ENCODE measurements around the gene MVD.

The MVD gene

DNA sequence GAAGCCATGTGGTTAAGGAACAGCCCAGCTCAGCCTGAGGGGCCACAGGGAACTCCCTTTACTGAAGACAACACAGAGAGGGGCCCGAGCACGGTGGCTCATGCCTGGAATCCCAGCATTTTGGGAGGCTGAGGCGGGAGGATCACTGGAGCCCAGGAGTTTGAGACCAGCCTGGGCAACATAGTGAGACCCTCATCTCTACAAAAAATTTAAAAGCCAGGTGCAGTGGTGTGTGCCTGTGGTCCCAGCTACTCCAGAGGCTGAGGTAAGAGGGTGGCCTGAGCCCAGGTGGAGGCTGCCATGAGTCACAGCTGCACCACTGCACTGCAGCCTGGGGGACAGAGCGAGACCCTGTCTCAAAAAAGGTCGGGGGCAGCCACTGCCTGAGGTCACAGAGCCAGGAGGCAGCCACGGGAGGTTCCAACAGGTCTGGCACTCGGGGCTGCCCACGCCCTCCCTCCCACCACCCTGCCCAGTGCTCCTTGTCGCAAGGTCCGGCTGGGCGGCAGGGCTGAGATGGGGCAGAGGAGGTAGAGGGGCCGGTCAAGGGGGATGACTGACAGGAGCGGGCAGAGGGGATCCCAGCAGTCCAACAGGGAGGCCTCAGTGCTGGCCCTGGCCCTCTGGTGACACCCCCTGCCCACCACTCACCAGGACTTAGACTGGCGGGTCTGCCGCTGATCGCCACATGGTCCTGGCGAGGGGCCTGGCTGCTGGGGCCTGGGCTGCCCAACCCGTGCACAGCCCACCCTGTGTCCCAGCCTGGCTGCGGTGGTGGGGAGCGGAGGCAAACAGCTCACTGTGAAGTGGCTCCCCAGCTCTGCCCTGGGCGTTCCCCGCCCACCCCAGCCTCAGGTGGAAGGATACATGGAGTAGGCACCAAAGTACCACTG, 15.5 kb downstream of the MVD start:
- H3K4me3 ChIP-seq (ENCODE audit: control insufficient read depth, low read depth, low read length) = no peak overlapping the region
- TF ChIP-seq, protein P1, sequence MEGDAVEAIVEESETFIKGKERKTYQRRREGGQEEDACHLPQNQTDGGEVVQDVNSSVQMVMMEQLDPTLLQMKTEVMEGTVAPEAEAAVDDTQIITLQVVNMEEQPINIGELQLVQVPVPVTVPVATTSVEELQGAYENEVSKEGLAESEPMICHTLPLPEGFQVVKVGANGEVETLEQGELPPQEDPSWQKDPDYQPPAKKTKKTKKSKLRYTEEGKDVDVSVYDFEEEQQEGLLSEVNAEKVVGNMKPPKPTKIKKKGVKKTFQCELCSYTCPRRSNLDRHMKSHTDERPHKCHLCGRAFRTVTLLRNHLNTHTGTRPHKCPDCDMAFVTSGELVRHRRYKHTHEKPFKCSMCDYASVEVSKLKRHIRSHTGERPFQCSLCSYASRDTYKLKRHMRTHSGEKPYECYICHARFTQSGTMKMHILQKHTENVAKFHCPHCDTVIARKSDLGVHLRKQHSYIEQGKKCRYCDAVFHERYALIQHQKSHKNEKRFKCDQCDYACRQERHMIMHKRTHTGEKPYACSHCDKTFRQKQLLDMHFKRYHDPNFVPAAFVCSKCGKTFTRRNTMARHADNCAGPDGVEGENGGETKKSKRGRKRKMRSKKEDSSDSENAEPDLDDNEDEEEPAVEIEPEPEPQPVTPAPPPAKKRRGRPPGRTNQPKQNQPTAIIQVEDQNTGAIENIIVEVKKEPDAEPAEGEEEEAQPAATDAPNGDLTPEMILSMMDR (conservative IDR thresholded peaks at IDR 0.05; ENCODE audit: control insufficient read depth, insufficient read depth, low read depth, low read length) = no peak
- no peak for DNase-seq (ENCODE audit: low read depth)

DNA sequence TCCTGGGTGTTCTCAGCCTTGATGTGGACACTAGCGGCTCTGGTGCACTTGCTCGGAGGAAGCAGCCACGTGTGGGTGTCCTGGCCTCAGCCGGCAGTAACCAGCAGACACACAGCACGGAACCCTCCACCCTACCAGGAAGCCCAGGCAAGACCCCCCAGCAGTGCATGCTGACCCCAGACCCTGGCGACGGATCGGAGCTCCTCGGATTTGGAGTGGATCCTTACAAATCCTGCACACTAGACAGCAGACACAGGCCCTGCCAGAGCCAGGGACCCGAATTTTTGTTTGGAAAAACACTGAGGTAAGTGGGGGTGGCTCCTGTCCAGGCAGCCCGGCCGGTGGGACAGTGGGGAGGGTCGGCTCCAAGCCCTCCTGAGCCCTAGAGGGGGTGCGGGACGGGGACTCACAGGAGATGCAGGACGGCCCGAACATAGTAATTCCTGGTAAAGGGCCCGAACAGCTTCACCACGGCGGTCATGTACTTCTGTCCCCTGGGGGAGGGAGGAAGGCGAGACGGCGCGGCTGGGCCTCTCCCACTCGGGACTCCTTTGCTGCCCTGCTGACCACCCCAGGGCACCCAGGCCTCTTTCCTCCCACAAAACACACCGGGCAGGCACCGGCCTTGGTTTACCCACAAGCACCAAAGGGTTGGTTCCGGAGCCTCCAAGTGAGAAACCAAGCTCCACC, 16.4 kb downstream of the MVD start:
- H3K4me3 ChIP-seq (ENCODE audit: control insufficient read depth, low read depth, low read length) = no peak overlapping the region
- no peak for DNase-seq (ENCODE audit: low read depth)
- TF ChIP-seq, protein P1 (conservative IDR thresholded peaks at IDR 0.05; ENCODE audit: control insufficient read depth, insufficient read depth, low read depth, low read length) = no peak

DNA sequence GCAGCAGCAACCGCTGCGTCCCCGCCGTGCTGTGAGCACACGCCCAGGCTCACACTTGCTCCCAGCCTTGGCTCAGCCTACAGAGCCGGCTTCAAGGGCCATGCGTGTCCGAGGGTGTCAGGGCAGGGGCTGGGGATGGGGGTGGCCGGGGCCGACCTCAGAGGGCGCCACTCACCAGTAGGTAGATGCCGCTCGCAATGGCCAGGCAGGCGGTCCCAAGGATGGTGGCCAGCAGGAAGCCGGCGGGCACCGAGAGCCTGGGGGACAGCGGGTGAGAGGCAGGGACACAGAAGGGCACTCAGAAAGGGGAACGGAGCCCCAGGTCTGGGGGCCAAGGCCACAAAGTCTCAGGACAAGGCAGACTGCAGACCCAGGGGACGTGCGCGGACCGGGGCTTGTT, 16.9 kb downstream of the MVD start:
- TF ChIP-seq, protein P1 (conservative IDR thresholded peaks at IDR 0.05; ENCODE audit: control insufficient read depth, insufficient read depth, low read depth, low read length) = no peak
- DNase-seq (ENCODE audit: low read depth) = no peak
- no peak overlapping the region for H3K4me3 ChIP-seq (ENCODE audit: control insufficient read depth, low read depth, low read length)

DNA sequence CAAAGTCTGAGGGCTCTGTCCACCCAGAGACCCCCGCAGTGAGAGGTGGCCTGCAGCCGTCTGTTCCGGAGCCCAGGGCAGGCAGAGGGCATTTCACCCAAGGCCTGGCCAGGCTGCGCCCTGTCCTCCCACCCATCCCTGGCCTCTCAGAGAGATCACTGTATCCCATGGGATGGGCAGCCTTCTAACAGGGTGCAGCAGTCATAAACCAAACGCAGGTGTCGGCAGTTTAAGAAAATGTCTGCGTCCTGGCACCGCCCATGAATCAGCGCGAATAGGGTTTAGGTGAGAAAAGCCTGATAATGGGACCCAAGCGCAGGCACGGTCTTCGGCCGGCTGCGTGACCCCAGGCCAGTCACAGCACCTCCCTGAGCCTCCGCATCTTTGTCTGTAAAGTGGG, 17.4 kb downstream of the MVD start:
- no peak overlapping the region for H3K4me3 ChIP-seq (ENCODE audit: control insufficient read depth, low read depth, low read length)
- no peak for DNase-seq (ENCODE audit: low read depth)
- TF ChIP-seq, protein P1 (conservative IDR thresholded peaks at IDR 0.05; ENCODE audit: control insufficient read depth, insufficient read depth, low read depth, low read length) = no peak

DNA sequence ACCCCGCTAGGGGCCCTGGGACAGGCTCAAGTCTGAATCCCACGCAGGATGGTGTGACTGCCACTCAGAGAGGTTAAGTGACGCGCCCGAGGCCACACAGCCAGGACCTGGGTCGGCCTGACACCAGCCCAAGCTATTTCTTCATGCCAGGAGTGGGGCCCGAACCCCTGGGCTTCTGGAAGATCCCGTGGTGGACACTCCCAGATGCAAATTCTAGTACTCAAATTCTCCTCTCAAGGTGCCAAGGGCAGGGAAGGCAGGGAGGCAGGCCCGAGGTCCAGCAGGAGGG, 19.3 kb downstream of the MVD start:
- DNase-seq (ENCODE audit: low read depth) = no peak
- no peak overlapping the region for H3K4me3 ChIP-seq (ENCODE audit: control insufficient read depth, low read depth, low read length)
- TF ChIP-seq, protein P1 (conservative IDR thresholded peaks at IDR 0.05; ENCODE audit: control insufficient read depth, insufficient read depth, low read depth, low read length) = no peak

DNA sequence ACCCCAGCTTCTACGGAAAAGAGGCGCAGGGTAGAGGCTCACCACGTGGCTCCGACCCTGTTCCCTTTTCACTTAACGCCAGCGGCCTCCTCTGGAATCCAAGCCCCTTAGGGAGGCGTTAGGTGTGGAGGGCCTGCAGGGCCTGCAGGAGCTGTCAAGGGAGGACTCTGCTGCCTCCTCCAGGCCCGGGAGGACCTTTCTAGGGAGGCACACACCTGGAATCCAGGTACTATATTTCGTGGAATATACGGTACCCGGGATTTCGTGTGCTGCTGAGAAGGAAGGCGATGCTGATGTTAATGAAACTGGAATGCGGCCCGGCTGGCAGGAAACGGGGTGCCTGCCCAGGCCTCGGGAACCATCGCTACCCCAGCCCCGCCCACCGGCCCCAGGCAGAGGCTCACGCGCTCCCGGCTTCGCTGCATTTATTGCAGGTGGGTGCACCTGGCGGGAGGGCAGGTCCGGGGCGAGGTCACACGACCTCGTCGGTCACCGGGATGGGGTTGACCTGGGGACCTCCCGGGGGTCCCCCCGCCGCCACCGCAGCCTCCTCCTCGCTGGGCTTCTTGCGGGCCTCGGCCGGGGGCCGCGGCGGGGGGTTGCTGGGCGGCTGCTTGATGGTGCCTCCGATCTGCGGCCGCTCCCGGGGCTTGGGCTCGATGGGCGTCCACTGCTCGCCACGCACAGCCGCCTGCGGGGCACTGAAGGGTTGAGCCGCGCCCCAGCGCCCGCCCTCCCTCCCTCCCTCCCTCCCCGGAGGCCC, 19.8 kb downstream of the MVD start:
- H3K4me3 ChIP-seq (ENCODE audit: control insufficient read depth, low read depth, low read length) = no peak overlapping the region
- DNase-seq (ENCODE audit: low read depth) = no peak
- TF ChIP-seq, protein P1 (conservative IDR thresholded peaks at IDR 0.05; ENCODE audit: control insufficient read depth, insufficient read depth, low read depth, low read length) = no peak

Measured in fibroblast of mammary gland (primary cell).